Mesendoderm (in vitro differentiated cells): ENCODE measurements around the gene TMEM181.

ENCODE experiments used
- DNase-seq: peaks from one replicate; pipeline ENCODE4 v3.0.0; 2013
- H2AK5ac ChIP-seq: 2 replicates; pipeline ENCODE4 v1.6.1; 2013; ENCODE audit warnings: low read length, inconsistent platforms
- H2BK120ac ChIP-seq: 2 replicates; pipeline ENCODE4 v1.6.1; 2013; ENCODE audit warnings: low read depth, mild to moderate bottlenecking, low read length, moderate library complexity, mixed read lengths
- H2BK15ac ChIP-seq: replicated peaks from 2 replicates; pipeline ENCODE4 v1.6.1; 2013; ENCODE audit warnings: low read depth, mild to moderate bottlenecking, moderate library complexity
- H2BK5ac ChIP-seq: 2 replicates; pipeline ENCODE4 v1.6.1; 2013; ENCODE audit warnings: low read length, inconsistent platforms
- H3K18ac ChIP-seq: 2 replicates; pipeline ENCODE4 v1.6.1; 2013; ENCODE audit warnings: mild to moderate bottlenecking, low read length, mixed read lengths
- H3K23ac ChIP-seq: one replicate; pipeline ENCODE4 v1.6.1; 2013; ENCODE audit warnings: low read length
- H3K27ac ChIP-seq: 2 replicates; pipeline ENCODE4 v1.5.1; 2013; ENCODE audit warnings: low read depth, mild to moderate bottlenecking, inconsistent platforms, low read length, moderate library complexity
- H3K27me3 ChIP-seq: 2 replicates; pipeline ENCODE4 v1.6.1; 2013; ENCODE audit warnings: low read length, control low read depth, mild to moderate bottlenecking, inconsistent platforms; ENCODE audit not compliant: insufficient read depth, poor library complexity
- H3K36me3 ChIP-seq: 2 replicates; pipeline ENCODE4 v1.6.1; 2013; ENCODE audit warnings: low read length, inconsistent platforms; ENCODE audit not compliant: control insufficient read depth, insufficient read depth
- H3K4ac ChIP-seq: one replicate; pipeline ENCODE4 v1.6.1; 2013; ENCODE audit warnings: low read depth, mild to moderate bottlenecking, low read length, moderate library complexity
- H3K4me1 ChIP-seq: 2 replicates; pipeline ENCODE4 v1.6.1; 2013; ENCODE audit warnings: low read depth, low read length, inconsistent platforms; ENCODE audit not compliant: control insufficient read depth
- H3K4me2 ChIP-seq: 2 replicates; pipeline ENCODE4 v1.6.1; 2013; ENCODE audit warnings: low read length
- H3K4me3 ChIP-seq: 2 replicates; pipeline ENCODE4 v1.5.1; 2013; ENCODE audit warnings: mild to moderate bottlenecking, low read length
- H3K56ac ChIP-seq: one replicate; pipeline ENCODE4 v1.6.1; 2013; ENCODE audit warnings: low read length
- H3K79me1 ChIP-seq: 2 replicates; pipeline ENCODE4 v1.6.1; 2013; ENCODE audit warnings: low read length, inconsistent platforms
- H3K79me2 ChIP-seq: 2 replicates; pipeline ENCODE4 v1.6.1; 2013; ENCODE audit warnings: mild to moderate bottlenecking, low read length; ENCODE audit not compliant: control insufficient read depth, insufficient read depth
- H3K9ac ChIP-seq: 2 replicates; pipeline ENCODE4 v1.6.1; 2013; ENCODE audit warnings: low read length, inconsistent platforms
- H4K5ac ChIP-seq: one replicate; pipeline ENCODE4 v1.6.1; 2013; ENCODE audit warnings: low read length
- H4K8ac ChIP-seq: one replicate; pipeline ENCODE4 v1.6.1; 2013; ENCODE audit warnings: low read depth, mild to moderate bottlenecking, control low read depth, low read length, moderate library complexity
- WGBS: extraction: QIAGEN DNeasy Blood & Tissue Kit; methylation state at CpG from one replicate; pipeline ENCODE4 v1.1.7; 2013; ENCODE audit warnings: low lambda C conversion rate, missing lambda C conversion rate; ENCODE audit not compliant: insufficient coverage; ENCODE audit errors: extremely low coverage; 5-methylcytosine and 5-hydroxymethylcytosine counted together

TMEM181 gene

GRCh38 chr6:158560836-158561320 lies 987 bp downstream of the TMEM181 start:
- Histone ChIP-seq H3K23ac (no peak overlapping the region), H3K56ac (peak overlapping the region; percentile 88), H3K4me2 (peak overlapping the region; percentile 89), H2BK120ac (no peak overlapping the region), H3K36me3 (no peaks in the 10 kb centered on the region), H3K4me3 (peak overlapping the region; percentile 71), H4K8ac (no peak overlapping the region), H3K4me1 (peaks cover 2% of the 10 kb centered on the region), H3K79me2 (peaks cover 48% of the 10 kb centered on the region), H3K27ac (no peak overlapping the region), H3K4ac (no peak overlapping the region), H2AK5ac (no peak overlapping the region), H3K9ac (peak overlapping the region; percentile 84), H3K79me1 (peaks cover 28% of the 10 kb centered on the region), H3K27me3 (no peaks in the 10 kb centered on the region), H2BK15ac (no peak overlapping the region), H3K18ac (peak overlapping the region; percentile 91), H2BK5ac (no peak overlapping the region), H4K5ac (no peak overlapping the region)
- no CpG with 5 or more reads among the region's 19 CpGs for WGBS
- DNase-seq, result no peak

- Histone ChIP-seq H3K27ac (no peak overlapping the region), H2BK15ac (no peak overlapping the region), H3K4me3 (no peak overlapping the region), H4K8ac (no peak overlapping the region), H3K56ac (peak overlapping the region; percentile 88), H3K27me3 (no peaks in the 10 kb centered on the region), H3K18ac (no peak overlapping the region), H3K4me2 (peak overlapping the region; percentile 89), H3K23ac (peak overlapping the region; percentile 15), H2BK5ac (no peak overlapping the region), H4K5ac (no peak overlapping the region), H3K4ac (no peak overlapping the region), H2BK120ac (no peak overlapping the region), H3K79me1 (peaks cover 33% of the 10 kb centered on the region), H3K4me1 (peaks cover 2% of the 10 kb centered on the region), H3K36me3 (no peaks in the 10 kb centered on the region), H3K79me2 (peaks cover 53% of the 10 kb centered on the region), H2AK5ac (no peak overlapping the region), H3K9ac (peak overlapping the region; percentile 84)
- no CpG with 5 or more reads among the region's 14 CpGs for WGBS
- no peak for DNase-seq
These were observed 1.5 kb downstream of the TMEM181 start for GRCh38 chr6:158561321-158561884.

GRCh38 chr6:158561938-158562337 lies 2.0 kb downstream of the TMEM181 start:
- Histone ChIP-seq H3K36me3 (no peaks in the 10 kb centered on the region), H3K4me3 (no peak overlapping the region), H2AK5ac (no peak overlapping the region), H3K18ac (no peak overlapping the region), H2BK15ac (no peak overlapping the region), H3K27me3 (no peaks in the 10 kb centered on the region), H2BK120ac (no peak overlapping the region), H3K4me2 (peak overlapping the region; percentile 89), H3K23ac (peak overlapping the region; percentile 15), H4K5ac (no peak overlapping the region), H3K79me2 (peaks cover 57% of the 10 kb centered on the region), H3K9ac (peak overlapping the region; percentile 84), H2BK5ac (no peak overlapping the region), H3K4me1 (peaks cover 2% of the 10 kb centered on the region), H3K79me1 (peaks cover 33% of the 10 kb centered on the region), H3K27ac (no peak overlapping the region), H3K4ac (no peak overlapping the region), H3K56ac (peak overlapping the region; percentile 88), H4K8ac (no peak overlapping the region)
- WGBS, result no CpG with 5 or more reads among the region's 8 CpGs
- no peak for DNase-seq

GRCh38 chr6:158564243-158565121 lies 4.6 kb downstream of the TMEM181 start:
- Histone ChIP-seq H3K36me3 (no peaks in the 10 kb centered on the region), H3K27me3 (no peaks in the 10 kb centered on the region), H3K27ac (no peak overlapping the region), H3K9ac (no peak overlapping the region), H3K4me2 (no peak overlapping the region), H2BK5ac (no peak overlapping the region), H2BK120ac (no peak overlapping the region), H3K4me3 (no peak overlapping the region), H3K79me2 (peaks cover 79% of the 10 kb centered on the region), H4K5ac (no peak overlapping the region), H3K79me1 (peaks cover 47% of the 10 kb centered on the region), H3K56ac (no peak overlapping the region), H2AK5ac (no peak overlapping the region), H3K23ac (no peak overlapping the region), H3K18ac (no peak overlapping the region), H3K4me1 (peaks cover 2% of the 10 kb centered on the region), H2BK15ac (no peak overlapping the region), H3K4ac (no peak overlapping the region), H4K8ac (no peak overlapping the region)
- WGBS, result no CpG with 5 or more reads among the region's 16 CpGs
- no peak for DNase-seq

GRCh38 chr6:158565122-158565429 lies 5.2 kb downstream of the TMEM181 start:
- Histone ChIP-seq H3K4me2 (no peak overlapping the region), H3K79me2 (peaks cover 81% of the 10 kb centered on the region), H3K27ac (no peak overlapping the region), H3K79me1 (peaks cover 47% of the 10 kb centered on the region), H3K4ac (no peak overlapping the region), H2AK5ac (no peak overlapping the region), H3K27me3 (no peaks in the 10 kb centered on the region), H3K9ac (no peak overlapping the region), H3K18ac (no peak overlapping the region), H4K5ac (no peak overlapping the region), H3K36me3 (no peaks in the 10 kb centered on the region), H2BK15ac (no peak overlapping the region), H3K56ac (peak overlapping the region; percentile 32), H2BK5ac (no peak overlapping the region), H3K23ac (no peak overlapping the region), H3K4me1 (peaks cover 2% of the 10 kb centered on the region), H4K8ac (no peak overlapping the region), H2BK120ac (no peak overlapping the region), H3K4me3 (no peak overlapping the region)
- DNase-seq, result no peak
- no CpG with 5 or more reads among the region's 9 CpGs for WGBS
